ENCODE data around the gene ANKRD44.

Gene ANKRD44

DNA sequence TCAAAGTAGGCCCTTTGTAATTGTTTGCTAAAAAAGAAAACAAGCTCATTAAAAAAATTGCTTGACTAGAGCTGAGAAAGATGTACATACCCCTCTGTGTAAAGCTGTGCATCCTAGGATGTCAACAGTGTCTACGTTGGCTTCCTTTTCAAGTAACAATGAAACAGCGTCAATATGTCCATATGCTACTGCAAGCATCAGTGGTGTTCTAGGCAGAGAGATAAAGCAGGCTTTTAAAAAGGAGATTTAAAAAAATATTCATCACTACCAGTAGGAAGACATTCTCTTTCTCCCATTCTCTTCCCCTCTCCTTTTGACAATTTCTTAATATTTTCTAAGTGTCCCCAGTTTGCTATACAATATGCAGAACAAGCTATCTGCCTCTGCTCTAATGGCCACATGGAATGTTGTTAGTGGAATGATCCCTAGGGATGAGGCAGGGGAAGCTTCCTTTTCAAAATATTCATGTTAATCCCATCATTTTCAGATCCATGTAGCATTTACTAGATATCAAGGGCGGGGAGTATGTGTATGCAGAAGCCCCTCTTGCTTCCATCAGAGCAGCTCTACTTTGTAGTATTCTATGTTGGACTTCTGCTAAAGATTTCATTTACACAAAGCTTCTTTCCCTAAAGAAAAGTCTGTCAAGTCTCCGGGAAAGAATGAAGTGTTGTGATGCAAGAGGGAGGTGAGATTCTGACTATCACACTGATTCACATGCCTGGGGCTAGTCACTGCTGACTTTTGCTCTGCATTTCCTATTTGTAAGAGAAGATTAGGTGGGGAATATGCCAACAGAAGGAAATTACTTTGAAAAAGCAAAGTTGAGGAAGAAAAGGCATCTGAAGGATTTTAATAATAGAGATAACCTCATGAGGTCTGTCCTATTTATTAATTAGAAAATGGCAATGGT, 302.6 kb downstream of the ANKRD44 start:
- DNase-seq (ENCODE audit: extremely low read depth in 1 of 2, low read depth in 1 of 2), result no peak

- DNase-seq (ENCODE audit: extremely low read depth in 1 of 2, low read depth in 1 of 2), result no peak
Observed at GRCh38 chr2:197001921-197002320, 308.7 kb downstream of the ANKRD44 start.

DNA sequence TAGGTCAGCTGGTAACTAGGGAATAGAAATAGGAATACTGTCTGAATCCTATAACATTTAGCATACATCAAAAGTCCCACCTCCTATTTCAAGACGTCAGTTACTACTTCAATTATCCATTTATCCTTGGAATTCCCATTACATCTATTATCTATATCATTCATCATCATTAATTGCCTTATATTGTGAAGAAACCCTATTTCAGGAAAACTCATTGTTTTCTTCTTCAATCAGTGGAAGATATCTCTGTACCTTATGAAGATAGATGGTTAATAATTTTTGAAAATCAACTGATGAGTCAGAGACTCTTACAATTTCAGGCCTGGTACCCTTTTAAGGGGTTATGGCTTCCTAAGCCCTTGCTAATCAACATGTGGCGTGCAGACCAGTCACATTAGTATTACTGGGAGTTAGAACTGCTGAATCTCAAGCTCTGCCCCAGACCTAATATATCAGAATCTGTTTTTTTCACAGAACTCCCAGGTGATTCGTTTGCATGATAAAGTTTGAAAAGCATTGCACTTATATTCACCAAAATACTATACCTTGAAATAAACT, 314.7 kb downstream of the ANKRD44 start:
- no peak for DNase-seq (ENCODE audit: extremely low read depth in 1 of 2, low read depth in 1 of 2)

DNA sequence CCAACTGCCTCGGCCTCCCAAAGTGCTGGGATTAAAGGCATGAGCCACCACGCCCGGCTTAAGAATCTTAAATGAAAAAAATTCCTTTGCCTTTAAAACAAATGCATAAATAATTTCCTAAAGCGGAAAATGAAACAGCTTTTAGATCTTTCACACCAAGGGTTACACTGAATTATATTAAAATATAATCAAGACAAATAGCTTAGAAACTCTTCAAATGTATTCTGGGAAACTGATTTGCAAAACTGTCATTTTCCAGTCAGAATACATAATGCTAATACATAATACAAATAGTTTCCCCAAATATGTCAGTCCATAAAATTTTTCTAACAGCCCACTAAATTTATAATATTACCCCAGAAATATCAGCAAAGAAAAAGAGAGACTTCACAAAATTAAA, 315.8 kb downstream of the ANKRD44 start:
- no peak for DNase-seq (ENCODE audit: extremely low read depth in 1 of 2, low read depth in 1 of 2)

- DNase-seq (ENCODE audit: extremely low read depth in 1 of 2, low read depth in 1 of 2), result no peak
Observed at GRCh38 chr2:196993617-196994016, 317.0 kb downstream of the ANKRD44 start.

DNA sequence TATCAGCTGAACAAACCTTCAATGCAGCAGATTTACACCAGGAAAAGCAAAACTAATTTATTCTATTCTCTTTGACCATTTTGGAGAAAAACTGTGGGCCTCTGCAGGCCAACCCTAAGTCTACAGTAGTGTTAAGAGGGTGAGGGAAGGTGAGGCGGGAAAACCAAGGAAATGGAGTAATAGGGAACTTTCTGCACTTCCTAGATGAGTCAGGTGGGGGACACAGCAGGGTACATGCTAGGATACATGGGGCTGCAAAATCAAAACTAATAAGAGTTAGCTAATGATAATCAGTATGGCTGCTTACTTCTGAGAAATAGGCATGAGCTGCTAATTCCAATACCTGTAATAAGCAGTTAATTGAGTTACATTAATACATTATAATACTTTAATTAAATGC, 318.1 kb downstream of the ANKRD44 start:
- no peak for DNase-seq (ENCODE audit: extremely low read depth in 1 of 2, low read depth in 1 of 2)

- DNase-seq (ENCODE audit: extremely low read depth in 1 of 2, low read depth in 1 of 2), result no peak
Observed at GRCh38 chr2:196990788-196991461, 319.7 kb downstream of the ANKRD44 start.

DNA sequence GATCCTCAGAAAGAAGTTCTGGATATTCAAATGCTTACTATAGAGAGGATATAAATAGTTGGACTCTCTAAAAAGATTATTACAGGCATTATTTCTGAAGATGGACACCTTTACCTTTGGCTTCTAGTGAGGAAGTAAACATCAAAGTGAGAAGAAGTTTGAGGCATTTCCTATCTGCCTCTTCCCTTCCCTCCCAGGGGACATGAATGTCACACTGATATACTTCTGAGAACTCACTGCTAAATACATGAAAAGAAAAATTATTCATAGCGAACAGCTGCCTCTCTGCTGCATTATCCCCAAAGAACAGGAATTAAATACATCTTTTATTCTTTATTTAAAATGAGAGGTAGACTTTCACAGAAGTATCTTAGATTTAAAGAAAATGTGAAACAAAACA, 320.5 kb downstream of the ANKRD44 start:
- no peak for DNase-seq (ENCODE audit: extremely low read depth in 1 of 2, low read depth in 1 of 2)

- DNase-seq (ENCODE audit: extremely low read depth in 1 of 2, low read depth in 1 of 2), result no peak
Observed at GRCh38 chr2:196989496-196989895, 321.1 kb downstream of the ANKRD44 start.

DNA sequence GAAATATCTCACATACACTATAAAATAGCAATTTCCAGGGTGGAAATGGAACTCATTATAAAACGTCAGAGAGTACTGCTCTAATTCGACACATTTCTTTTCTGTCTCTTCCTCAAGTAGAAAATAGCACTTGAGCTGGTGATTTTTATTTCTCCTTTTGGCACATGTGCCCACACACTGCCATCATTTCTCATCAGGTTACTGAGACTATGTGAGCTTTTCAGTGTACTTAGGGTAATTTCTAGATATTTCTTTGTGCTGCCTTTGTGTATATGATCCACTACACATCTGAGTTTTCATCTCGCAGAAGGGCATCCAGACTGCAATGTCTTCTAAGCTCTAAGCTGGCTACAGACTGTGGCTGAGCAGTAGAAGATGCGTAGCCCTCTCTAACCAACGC, 321.9 kb downstream of the ANKRD44 start:
- no peak for DNase-seq (ENCODE audit: extremely low read depth in 1 of 2, low read depth in 1 of 2)

GRCh38 chr2:196987649-196988364, 322.8 kb downstream of the ANKRD44 start:
- DNase-seq (ENCODE audit: extremely low read depth in 1 of 2, low read depth in 1 of 2), result no peak

GRCh38 chr2:196987298-196987648, 323.3 kb downstream of the ANKRD44 start:
- no peak for DNase-seq (ENCODE audit: extremely low read depth in 1 of 2, low read depth in 1 of 2)

GRCh38 chr2:196985511-196986183, 324.9 kb downstream of the ANKRD44 start:
- no peak for DNase-seq (ENCODE audit: extremely low read depth in 1 of 2, low read depth in 1 of 2)

- no peak for DNase-seq (ENCODE audit: extremely low read depth in 1 of 2, low read depth in 1 of 2)
Observed at GRCh38 chr2:196984903-196985302, 325.7 kb downstream of the ANKRD44 start.

DNA sequence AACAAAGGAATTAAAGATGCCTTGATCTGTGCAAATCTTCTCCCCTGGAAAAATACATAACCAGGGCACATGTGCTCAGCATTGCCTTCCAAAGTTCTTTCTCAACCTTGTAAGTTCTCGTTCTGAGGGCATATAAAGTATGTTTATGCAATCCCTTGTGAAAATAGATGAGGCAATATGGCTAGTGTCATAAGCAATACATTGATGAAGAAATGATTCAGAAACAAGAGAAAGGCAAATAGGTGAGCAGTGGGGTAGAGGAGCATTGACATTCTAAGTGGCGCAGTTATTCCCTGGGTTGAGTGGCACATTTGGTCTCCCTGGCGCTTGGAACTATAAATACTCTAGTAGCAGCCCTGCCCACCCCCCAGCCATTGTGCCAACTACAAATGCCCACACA, 326.6 kb downstream of the ANKRD44 start:
- no peak for DNase-seq (ENCODE audit: extremely low read depth in 1 of 2, low read depth in 1 of 2)

GRCh38 chr2:196980473-196980872, 330.1 kb downstream of the ANKRD44 start:
- DNase-seq (ENCODE audit: extremely low read depth in 1 of 2, low read depth in 1 of 2), result no peak

DNA sequence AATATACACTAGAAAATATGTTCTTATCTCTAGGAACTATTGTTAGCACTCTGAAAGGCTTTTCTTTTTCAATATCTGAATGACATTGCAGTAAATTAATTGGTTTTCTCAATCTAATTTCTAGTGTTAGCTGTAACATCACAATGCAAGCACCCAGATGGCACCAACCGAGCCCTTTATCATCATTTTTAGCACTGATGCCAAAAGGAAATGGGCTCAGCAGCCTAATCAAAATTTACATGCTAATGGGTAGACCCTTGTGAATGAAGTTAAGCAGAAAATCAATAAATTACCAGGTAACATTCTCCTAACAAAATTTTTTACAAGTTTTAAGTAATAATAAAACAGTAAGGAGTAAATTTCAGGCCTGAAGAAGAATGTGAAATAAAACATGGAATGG, 330.6 kb downstream of the ANKRD44 start:
- DNase-seq (ENCODE audit: extremely low read depth in 1 of 2, low read depth in 1 of 2), result no peak

GRCh38 chr2:196977507-196977906, 333.1 kb downstream of the ANKRD44 start:
- DNase-seq (ENCODE audit: extremely low read depth in 1 of 2, low read depth in 1 of 2), result no peak

DNA sequence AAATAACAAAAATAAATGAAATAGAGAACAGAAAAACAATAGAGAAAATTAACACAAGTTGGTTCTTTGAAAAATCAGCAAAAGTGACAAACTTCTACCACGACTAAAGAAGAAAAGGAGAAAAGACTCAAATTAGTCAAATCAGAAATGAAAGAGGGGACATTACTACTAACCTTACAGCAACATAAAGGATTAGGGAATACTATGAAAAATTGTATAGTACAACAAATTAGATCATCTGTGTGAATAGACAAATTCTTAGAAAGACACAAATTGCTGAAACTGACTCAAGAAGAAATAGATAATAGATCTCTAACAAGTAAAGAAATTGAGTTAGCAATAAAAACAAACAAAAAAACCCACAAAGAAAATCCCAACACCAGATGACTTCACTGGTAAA, 335.6 kb downstream of the ANKRD44 start:
- no peak for DNase-seq (ENCODE audit: extremely low read depth in 1 of 2, low read depth in 1 of 2)

DNA sequence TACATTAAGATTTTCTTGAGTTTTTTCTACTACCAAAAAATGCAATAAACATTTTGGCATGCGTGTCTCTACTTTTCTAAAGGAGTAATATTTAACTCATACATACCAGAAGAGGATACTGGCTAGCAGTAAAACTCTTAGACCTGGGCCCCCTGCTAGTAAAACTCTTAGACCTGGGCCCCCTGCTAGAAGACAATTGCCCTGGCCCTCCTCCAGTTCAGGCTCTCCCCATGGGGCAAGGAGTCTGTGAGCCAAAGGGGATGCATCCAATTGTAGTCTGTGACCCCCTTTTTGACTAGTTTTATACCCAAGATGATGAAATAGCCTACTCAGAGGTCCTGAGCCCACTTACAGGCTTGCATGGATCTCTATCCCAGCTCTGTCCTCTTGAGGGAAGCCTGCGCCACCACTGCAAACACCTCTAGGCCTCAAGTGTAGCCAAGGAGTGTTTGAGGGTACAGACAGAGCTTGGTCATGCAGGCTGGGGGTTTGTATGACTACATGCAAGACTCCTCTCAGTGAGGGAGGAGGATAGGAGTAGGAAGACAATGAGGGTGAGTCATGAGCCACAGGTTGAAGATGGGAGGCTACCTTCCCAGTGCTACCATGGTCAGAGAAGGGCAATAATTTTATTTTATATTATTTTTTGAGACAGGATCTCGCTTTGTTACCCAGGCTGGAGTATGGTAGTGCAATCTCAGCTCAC, 338.9 kb downstream of the ANKRD44 start:
- DNase-seq (ENCODE audit: extremely low read depth in 1 of 2, low read depth in 1 of 2), result no peak
